NCI-H2196 (cell line): ENCODE measurements around the gene ALPI.
A peak's percentile ranks its signal among the peaks of the same experiment; 100 is the strongest.

ENCODE experiments used
- DNase-seq: peaks from one replicate; lab custom pipeline; 2025; ENCODE audit not compliant: unreplicated experiment; lab: John Stamatoyannopoulos, UW

The ALPI gene

DNA sequence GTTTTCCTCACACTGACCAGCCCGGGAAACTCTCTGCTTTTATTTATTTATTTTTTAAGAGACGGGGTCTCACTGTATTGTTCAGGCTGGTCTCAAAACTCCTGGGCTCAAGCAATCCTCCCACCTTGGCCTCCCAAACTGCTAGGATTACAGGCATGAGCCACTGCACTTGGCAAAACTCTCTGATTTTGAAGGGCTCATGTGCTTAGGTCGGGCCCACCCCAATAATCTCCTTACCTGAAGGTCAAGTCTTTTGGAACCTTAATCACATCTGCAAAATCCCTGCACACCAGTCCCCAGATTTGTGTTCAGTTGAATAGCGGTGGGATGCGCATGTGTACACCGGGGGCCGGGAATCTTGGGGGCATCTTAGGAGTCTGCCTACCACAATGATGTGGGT is 39.3 kb downstream of the ALPI start:
- DNase-seq, result no peak

DNA sequence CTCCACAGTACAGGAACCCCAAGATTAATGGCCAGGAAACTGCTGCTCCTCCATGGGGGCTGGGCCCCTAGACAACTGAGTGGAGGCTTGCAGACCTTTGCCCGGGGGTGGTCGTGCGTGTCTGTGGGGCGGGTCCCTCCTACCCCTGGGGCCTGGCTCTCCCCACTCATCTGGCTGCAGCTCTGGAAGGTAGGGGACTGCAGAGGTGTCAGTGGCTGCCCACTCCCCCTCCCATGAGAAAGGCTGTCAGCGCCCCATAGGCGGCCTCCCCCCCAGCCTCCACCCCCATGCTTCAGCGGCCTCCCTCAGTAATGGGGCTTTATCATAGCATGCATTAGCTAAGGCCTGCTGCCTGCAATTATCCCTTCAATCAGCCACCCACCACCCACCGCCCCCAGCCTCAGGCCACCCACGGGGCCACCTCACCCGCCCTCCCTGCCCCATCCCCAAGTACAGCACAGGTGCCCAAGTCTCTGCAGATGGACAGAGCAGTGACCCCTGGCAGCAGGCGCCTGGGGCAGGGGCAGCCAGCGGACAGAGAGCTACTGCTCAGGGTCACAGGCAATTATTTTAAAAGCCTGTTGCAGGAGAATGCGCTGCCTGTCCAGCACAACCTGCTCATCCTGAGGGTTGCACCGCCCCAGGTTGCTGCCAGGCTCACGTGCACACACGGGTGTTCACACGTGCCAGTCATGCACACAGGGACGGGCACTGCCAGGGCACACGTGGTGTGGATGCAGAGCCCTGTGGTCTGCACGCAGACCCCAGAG is 40.7 kb downstream of the ALPI start:
- no peak for DNase-seq

DNA sequence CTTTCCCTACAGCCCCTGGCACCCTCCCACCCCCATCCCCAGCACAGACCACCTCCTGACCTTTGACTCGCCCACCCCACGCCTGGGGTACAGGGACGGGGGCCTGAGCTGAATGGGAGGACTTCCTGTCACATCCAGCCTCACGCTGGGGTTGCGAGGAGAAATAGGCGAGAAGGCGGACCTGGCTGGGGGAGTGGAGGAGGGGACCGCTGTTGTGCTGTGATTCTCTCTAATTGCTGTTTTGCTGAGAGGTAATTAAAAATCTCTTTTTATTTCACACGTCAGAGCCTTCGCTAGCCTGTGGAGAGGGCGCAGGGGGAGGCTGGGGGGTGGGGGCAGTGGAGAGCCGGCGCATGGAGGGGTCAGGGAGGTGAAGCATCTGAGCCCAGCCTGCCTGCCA is 41.4 kb downstream of the ALPI start:
- DNase-seq, result no peak

DNA sequence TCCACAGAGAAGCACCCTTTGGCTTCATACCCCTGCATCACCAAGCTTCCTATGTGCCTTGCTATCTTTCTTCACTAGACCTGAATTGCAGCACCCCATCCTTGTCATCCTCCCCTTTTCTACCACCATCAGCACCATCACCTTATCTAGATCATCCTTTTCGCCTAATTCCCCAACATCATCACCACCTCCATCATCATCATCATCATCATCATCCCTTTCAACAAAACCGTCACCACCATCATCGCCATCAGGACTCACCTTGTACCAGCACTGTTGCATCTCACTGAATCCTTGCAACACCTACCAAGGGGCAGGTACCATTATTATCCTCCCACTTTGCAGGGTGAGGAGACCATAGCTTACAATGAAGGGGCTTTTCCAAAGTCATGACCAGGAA is 42.5 kb downstream of the ALPI start:
- no peak for DNase-seq

DNA sequence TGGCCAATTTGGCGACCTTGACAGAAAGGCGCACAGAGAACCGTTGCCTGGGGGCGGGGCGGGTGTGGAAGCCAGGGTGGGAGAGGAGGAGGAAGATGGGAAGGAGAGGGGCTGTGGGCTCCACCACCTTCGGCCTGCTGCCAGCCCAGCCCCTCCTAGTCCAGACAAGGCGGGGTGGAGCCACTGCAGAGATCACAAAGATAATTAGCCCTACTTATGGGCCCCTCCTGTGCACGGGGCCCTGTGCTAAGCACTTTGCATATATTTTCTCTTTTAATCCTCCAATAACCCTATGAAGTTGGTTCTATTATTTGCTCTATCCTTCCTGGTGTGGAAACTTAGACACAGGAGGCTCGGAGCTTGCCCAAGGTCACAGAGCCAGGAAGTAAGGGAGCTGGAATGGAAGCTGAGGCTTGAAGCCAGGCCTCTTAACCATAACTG is 45.4 kb downstream of the ALPI start:
- DNase-seq, result no peak

DNA sequence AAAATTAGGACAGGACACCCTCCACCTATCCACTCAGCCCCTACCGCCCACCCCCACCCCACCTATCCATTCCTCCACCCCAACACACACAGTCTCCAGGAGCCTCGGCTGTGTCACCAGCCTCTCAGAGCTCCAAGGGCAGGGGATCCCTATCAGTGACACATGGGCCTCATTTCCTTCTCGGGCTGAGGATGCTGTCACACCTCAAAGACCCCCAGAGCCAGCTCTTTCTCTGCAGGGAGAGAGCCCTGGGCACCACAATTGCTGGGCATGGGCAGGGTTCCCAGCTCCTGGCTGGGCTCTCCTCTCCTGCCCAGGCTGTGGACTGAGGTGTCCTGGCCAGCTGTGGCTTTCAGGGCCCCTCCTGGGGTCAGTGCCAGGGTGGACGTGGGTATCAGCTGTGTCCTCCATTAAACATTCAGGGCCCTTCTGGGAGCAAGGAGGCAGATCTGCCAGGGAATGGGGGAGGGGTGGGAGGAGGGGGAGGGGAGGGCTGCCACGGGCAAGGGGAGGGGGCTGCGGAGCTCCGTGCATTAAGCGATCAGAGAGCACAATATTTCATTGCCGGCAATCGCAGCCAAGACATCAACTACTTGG is 45.9 kb downstream of the ALPI start:
- no peak for DNase-seq

DNA sequence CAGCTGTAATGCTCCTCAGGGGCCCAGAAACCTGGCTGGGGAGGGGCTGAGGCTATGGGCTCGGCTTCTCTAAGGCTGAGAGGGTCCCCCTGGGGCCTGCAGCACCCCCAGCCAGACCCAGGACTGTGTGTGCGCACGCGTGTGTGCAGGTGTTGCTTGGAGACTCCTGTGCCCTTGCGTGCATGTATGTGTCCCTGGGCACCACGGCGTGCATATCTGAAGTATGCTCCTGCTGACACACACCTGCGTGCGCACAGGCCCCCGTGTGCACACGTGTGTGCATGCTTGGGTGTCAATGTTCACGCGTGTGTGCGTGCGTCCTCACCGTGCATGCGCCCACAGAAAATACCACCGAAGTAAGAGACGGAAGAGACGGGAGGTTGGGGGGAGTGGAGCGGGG is 46.6 kb downstream of the ALPI start:
- no peak for DNase-seq

DNA sequence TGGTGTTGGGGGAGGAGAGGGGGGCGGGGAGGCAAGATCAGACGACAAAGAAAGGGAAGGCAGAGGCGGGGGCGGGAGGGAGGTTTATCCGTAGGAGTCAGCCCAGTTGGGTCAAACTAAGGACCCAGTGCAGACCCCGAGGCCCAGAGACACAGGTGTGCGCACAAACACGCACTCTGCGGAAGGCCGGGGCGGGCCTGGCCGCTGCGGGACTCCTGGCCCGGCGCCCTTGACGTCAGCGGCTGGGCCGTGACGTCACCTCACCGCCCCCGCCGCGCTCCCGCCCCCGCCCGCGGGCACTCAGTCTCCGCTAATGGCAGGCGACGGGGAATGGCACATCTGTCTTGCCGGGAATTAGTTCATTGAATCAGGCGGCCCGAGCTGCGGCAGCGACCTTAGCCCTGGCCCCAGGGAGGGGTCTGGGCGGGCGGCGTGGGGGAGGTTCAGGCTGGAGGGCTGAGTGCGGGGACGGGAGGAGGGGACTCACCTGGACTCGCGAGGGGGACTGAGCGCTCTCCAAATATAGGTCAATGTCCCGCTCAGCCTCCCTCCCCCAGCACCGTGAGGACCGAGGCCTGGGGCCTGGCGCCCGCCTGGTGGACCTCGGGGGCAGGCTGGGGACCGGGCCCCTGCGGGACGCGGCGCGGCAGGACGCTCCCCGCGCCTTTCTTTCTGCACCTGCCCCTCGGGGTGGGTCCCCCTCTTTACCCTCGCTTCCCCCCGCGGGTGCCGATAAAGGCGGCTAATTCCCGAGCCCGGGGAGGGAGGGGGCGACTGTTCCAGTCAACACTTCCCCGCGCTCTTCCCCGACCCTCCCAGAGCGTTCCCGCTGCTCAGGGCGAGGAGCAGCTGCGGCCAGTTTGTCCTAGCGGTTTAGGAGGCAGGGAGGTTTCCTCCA is 47.2 kb downstream of the ALPI start:
- peak; percentile 32 for DNase-seq

DNA sequence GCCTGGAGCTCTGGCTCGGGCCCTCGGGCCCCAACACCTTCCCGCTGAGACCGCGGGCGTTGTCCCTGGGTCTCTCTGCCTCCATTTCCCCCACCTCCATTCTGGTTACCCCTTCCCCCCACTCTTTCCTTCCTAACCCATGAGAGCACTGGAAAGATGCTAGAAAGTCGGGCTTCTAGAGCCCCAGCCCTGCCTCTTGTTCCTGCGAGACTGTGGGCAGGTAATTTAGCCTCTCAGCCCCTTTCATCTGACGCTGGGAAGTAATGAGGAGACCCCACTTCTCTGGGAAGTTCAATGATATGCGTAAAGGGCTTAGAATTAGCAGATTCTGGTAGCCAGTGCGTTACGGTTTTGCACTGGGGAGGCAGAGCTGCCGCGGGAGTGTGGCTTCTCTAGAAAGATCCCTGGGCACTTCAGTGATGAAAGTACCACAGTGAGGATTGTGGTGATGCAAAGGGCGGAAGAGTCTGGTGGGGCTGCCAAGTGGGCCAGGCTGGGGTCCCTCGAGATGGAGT is 47.9 kb downstream of the ALPI start:
- no peak for DNase-seq

DNA sequence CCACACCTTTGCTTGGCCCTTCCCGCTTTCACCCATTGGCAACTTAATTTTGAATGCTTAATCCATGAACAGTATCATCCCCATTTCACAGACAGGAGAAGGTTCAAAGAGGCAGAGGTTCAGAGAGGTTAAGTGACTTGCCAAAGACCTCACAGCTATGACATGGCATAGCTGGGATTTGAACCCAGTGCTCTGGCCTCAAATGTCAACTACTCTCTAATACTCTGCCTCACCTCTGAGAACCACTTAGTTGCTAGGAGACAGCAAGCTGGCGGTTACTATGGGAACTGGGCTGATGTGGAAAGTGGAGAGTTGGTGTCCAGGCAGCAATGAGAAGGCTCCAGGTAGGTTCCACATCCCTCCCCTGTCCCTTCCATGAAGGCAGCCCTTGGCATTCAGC is 48.5 kb downstream of the ALPI start:
- peak; percentile 71 for DNase-seq

DNA sequence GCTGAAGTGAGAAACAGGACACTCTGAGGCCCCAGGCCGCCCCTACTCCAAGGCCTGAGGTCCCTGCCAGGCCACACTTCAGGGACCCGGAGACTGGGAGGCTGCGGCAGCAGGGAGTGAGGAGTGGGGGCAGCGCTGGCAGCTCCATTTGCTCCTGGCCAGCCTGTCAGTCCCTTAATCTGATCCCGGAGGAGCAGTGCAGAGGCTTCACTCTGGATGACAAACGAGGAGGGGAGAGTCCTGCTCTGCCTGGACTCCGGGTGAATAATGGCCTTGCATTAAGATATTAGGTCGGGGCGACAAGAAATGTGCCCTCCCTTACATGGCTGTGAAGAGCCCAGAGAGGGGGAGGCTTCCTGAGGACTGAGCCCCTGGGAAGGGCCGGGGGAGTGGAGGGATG is 49.9 kb downstream of the ALPI start:
- no peak for DNase-seq

DNA sequence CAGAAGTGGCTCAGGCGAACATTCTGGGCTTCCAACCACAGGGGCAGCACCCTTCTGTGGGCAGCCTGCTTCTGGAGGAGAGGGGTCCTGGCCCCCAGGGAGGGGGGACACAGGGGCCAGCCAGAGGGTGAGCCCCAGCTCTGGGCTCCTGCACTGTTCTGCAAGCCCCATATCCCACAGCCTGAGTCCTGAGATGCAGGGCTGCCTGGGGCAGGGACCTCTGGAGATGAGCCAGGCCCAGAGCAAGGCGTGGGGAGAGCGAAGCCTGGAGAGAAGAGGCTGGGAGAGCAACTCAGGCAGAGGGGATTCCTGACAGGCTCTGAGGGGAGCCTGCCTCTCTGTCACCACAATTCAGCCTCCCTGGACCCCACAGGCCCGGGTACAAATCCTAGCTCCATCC is 50.8 kb downstream of the ALPI start:
- no peak for DNase-seq

DNA sequence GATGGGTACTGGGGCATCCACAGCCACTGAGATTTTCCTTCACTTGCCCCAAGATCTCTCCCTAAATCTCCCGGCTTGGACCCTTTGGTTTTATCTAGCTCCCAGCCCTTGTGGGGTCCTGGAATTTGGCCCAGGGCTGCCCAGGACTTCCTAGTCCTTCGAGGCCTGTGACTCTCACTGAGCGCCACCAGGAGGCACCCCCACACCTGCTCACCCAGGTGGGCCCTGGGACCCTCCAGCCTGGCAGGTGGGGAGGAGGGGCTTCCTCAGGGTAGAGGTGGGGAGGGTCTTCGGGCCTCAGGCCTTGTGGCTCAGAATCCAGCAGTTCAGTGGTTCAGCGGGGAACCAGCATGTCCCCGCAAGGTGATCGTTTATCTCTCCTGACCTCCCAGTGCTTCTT is 52.3 kb downstream of the ALPI start:
- no peak for DNase-seq
